NCI-H2107 treated with DMSO at 0.1 percent for 48 hours (cell line): Measurements from ENCODE around the gene PTPRN2.

Experiments
- DNase-seq: peaks from one replicate; lab custom pipeline; 2025; ENCODE audit not compliant: unreplicated experiment; lab: John Stamatoyannopoulos, UW

PTPRN2 gene

GRCh38 chr7:158374586-158374985 is 213.0 kb downstream of the PTPRN2 start:
- DNase-seq = no peak

- no peak for DNase-seq
Observed at GRCh38 chr7:158374146-158374545, 213.5 kb downstream of the PTPRN2 start.

GRCh38 chr7:158373476-158374133 is 214.0 kb downstream of the PTPRN2 start:
- DNase-seq = no peak

- DNase-seq = no peak
Observed at GRCh38 chr7:158372400-158373342, 215.0 kb downstream of the PTPRN2 start.

- no peak for DNase-seq
Observed at GRCh38 chr7:158371856-158372255, 215.8 kb downstream of the PTPRN2 start.

- no peak for DNase-seq
Observed at GRCh38 chr7:158369866-158370265, 217.8 kb downstream of the PTPRN2 start.

- no peak for DNase-seq
Observed at GRCh38 chr7:158369290-158369689, 218.3 kb downstream of the PTPRN2 start.

GRCh38 chr7:158368449-158368848 is 219.2 kb downstream of the PTPRN2 start:
- DNase-seq = no peak

GRCh38 chr7:158367634-158367982 is 220.0 kb downstream of the PTPRN2 start:
- DNase-seq = no peak

GRCh38 chr7:158366916-158367633 is 220.5 kb downstream of the PTPRN2 start:
- no peak for DNase-seq

- no peak for DNase-seq
Observed at GRCh38 chr7:158366346-158366745, 221.3 kb downstream of the PTPRN2 start.

GRCh38 chr7:158365267-158365666 is 222.4 kb downstream of the PTPRN2 start:
- DNase-seq = no peak

- DNase-seq = no peak
Observed at GRCh38 chr7:158364451-158364850, 223.2 kb downstream of the PTPRN2 start.

- no peak for DNase-seq
Observed at GRCh38 chr7:158362912-158363905, 224.4 kb downstream of the PTPRN2 start.

GRCh38 chr7:158362001-158362400 is 225.6 kb downstream of the PTPRN2 start:
- no peak for DNase-seq

- DNase-seq = no peak
Observed at GRCh38 chr7:158361326-158361946, 226.2 kb downstream of the PTPRN2 start.

- no peak for DNase-seq
Observed at GRCh38 chr7:158358926-158359645, 228.5 kb downstream of the PTPRN2 start.

GRCh38 chr7:158357898-158358821 is 229.5 kb downstream of the PTPRN2 start:
- DNase-seq = no peak
